Activated effector memory CD4-positive, alpha-beta T cell treated with Interleukin-2 at 50 U/mL for 16 hours (primary cell): Measurements from ENCODE around the gene OR4K14.
"Not testable (repeated sequence)": the region's sequence is repeated elsewhere in the genome, so short reads cannot be mapped to it uniquely, and the experiment has no call there.

ENCODE experiments used
- DNase-seq: peaks from one replicate; pipeline ENCODE4 v3.0.0-alpha.2; 2020

OR4K14 gene

GRCh38 chr14:20019257-20019865 is at the start of gene OR4K14:
OR4K14 (minus strand) TSS chr14:20019307; CDS start chr14:20015193, 4,114 bp downstream.
- no peak for DNase-seq

- no peak for DNase-seq
Measured at GRCh38 chr14:20059745-20060144, 40.6 kb upstream of the OR4K14 start, which contains the start of gene OR4L1. OR4L1 (plus strand) TSS chr14:20060045; CDS start chr14:20060045, 0 bp downstream.

GRCh38 chr14:20048202-20048601 is 29.1 kb upstream of the OR4K14 start:
- DNase-seq: no peak

- no peak for DNase-seq
Measured at GRCh38 chr14:20044243-20044642, 25.1 kb upstream of the OR4K14 start.

- no peak for DNase-seq
Measured at GRCh38 chr14:20035938-20036337, 16.8 kb upstream of the OR4K14 start, which contains the start of gene OR4K13. OR4K13 (minus strand) TSS chr14:20036038; CDS start chr14:20034758, 1,280 bp downstream.

GRCh38 chr14:20035449-20035848 is 16.3 kb upstream of the OR4K14 start:
- no peak for DNase-seq

GRCh38 chr14:20031058-20031457 is 12.0 kb upstream of the OR4K14 start:
- no peak for DNase-seq

- DNase-seq: no peak
Measured at GRCh38 chr14:20008156-20008555, 11.0 kb downstream of the OR4K14 start.

- DNase-seq: no peak
Measured at GRCh38 chr14:20002319-20002718, 16.8 kb downstream of the OR4K14 start.

GRCh38 chr14:20001863-20002262 is 17.2 kb downstream of the OR4K14 start, which contains the start of gene OR4Q2:
OR4Q2 (plus strand) TSS chr14:20002163.
- DNase-seq: no peak

GRCh38 chr14:19993438-19993837 is 25.7 kb downstream of the OR4K14 start:
- no peak for DNase-seq

GRCh38 chr14:19975291-19975690 is 43.8 kb downstream of the OR4K14 start, which contains the start of gene OR4K15:
OR4K15 (plus strand) TSS chr14:19975591; CDS start chr14:19975591, 0 bp downstream.
- no peak for DNase-seq

- DNase-seq: no peak
Measured at GRCh38 chr14:19974844-19975243, 44.3 kb downstream of the OR4K14 start.

GRCh38 chr14:19969735-19970134 is 49.4 kb downstream of the OR4K14 start:
- DNase-seq: not testable (repeated sequence)
